DND-41 (cell line): ENCODE data around the gene NOP16.

Experiments
- ATAC-seq: fragments of 200-7000 bp; cut with Tn5 transposase; 3 replicates; pipeline ENCODE4 v1.9.1; 2021; ENCODE audit warnings: low read depth; ENCODE audit not compliant: insufficient read depth
- DNase-seq: peaks from one replicate; pipeline ENCODE4 v3.0.0-alpha.2; 2020
- H2AFZ ChIP-seq: 2 replicates; pipeline ENCODE4 v1.6.0; 2012; ENCODE audit warnings: low read depth, low read length
- H3K27ac ChIP-seq: 2 replicates; pipeline ENCODE4 v1.5.1; 2012; ENCODE audit warnings: low read length, inconsistent platforms
- H3K27me3 ChIP-seq: fragments of 200-600 bp; sonication (generic); 2 replicates; pipeline ENCODE4 v1.6.0; 2012; ENCODE audit warnings: low read length, mild to moderate bottlenecking, inconsistent platforms; ENCODE audit not compliant: insufficient read depth, poor library complexity
- H3K36me3 ChIP-seq: 2 replicates; pipeline ENCODE4 v1.5.1; 2012; ENCODE audit warnings: low read length, inconsistent platforms; ENCODE audit not compliant: insufficient read depth
- H3K4me1 ChIP-seq: 2 replicates; pipeline ENCODE4 v1.5.1; 2012; ENCODE audit warnings: mild to moderate bottlenecking, low read length; ENCODE audit not compliant: insufficient read depth
- H3K4me2 ChIP-seq: 2 replicates; pipeline ENCODE4 v1.6.0; 2012; ENCODE audit warnings: mild to moderate bottlenecking, moderate library complexity, low read length, inconsistent platforms; ENCODE audit not compliant: insufficient read depth
- H3K4me3 ChIP-seq, 2 experiments: fragments of 200-600 bp in 1 of 2; shearing (Covaris generic) in 1 of 2; 2 replicates each; pipeline ENCODE4 v1.5.1; 2012 to 2016; ENCODE audit warnings: inconsistent platforms in 2 of 2, low read length in 2 of 2, mild to moderate bottlenecking in 2 of 2, low read depth in 1 of 2, moderate library complexity in 1 of 2
- H3K79me2 ChIP-seq: 2 replicates; pipeline ENCODE4 v1.6.0; 2012; ENCODE audit warnings: low read length, inconsistent platforms; ENCODE audit not compliant: insufficient read depth
- H3K9ac ChIP-seq: 2 replicates; pipeline ENCODE4 v1.6.0; 2012; ENCODE audit warnings: low read depth, mild to moderate bottlenecking, inconsistent platforms, low read length, moderate library complexity
- H3K9me3 ChIP-seq: 2 replicates; pipeline ENCODE4 v1.5.1; 2012; ENCODE audit warnings: low read length, moderate library complexity, mild to moderate bottlenecking, inconsistent platforms; ENCODE audit not compliant: insufficient read depth, severe bottlenecking
- H4K20me1 ChIP-seq: 2 replicates; pipeline ENCODE4 v1.6.0; 2012; ENCODE audit warnings: low read length; ENCODE audit not compliant: insufficient read depth
- CTCF ChIP-seq: IDR thresholded peaks from 2 replicates; pipeline ENCODE4 v1.5.1; 2012; ENCODE audit warnings: borderline replicate concordance, low read length, moderate library complexity, mild to moderate bottlenecking; ENCODE audit not compliant: poor library complexity, severe bottlenecking; ENCODE audit errors: extremely low read depth
- EZH2 ChIP-seq: IDR thresholded peaks from 3 replicates; pipeline ENCODE4 v1.6.1; 2012; ENCODE audit warnings: borderline replicate concordance, low read depth, mild to moderate bottlenecking, moderate library complexity, low read length, inconsistent platforms; ENCODE audit not compliant: severe bottlenecking

Gene NOP16

GRCh38 chr5:176362233-176362490 is 26.2 kb downstream of the NOP16 start:
- ATAC-seq (no peak), DNase-seq (no peak)
- H3K4me3 ChIP-seq = peak overlapping the region; percentile 6 to 75; a peak in 3 of 4 replicates
- peaks cover 38% of the 10 kb centered on the region for H3K79me2 ChIP-seq
- peak overlapping the region; percentile 48 for H3K27ac ChIP-seq
- peak overlapping the region; percentile 82 for H3K4me2 ChIP-seq
- H2AFZ ChIP-seq = peak overlapping the region; percentile 89
- H3K27me3 ChIP-seq = no peaks in the 10 kb centered on the region
- peaks cover 28% of the 10 kb centered on the region for H3K4me1 ChIP-seq
- H3K9ac ChIP-seq = peak overlapping the region; percentile 90
- TF ChIP-seq CTCF (no peak), EZH2 (no peak)
- H4K20me1 ChIP-seq = peaks cover 11% of the 10 kb centered on the region; the same call in 1 of the 2 replicates
- peaks cover 22% of the 10 kb centered on the region for H3K36me3 ChIP-seq
- H3K9me3 ChIP-seq = no peaks in the 10 kb centered on the region

DNA sequence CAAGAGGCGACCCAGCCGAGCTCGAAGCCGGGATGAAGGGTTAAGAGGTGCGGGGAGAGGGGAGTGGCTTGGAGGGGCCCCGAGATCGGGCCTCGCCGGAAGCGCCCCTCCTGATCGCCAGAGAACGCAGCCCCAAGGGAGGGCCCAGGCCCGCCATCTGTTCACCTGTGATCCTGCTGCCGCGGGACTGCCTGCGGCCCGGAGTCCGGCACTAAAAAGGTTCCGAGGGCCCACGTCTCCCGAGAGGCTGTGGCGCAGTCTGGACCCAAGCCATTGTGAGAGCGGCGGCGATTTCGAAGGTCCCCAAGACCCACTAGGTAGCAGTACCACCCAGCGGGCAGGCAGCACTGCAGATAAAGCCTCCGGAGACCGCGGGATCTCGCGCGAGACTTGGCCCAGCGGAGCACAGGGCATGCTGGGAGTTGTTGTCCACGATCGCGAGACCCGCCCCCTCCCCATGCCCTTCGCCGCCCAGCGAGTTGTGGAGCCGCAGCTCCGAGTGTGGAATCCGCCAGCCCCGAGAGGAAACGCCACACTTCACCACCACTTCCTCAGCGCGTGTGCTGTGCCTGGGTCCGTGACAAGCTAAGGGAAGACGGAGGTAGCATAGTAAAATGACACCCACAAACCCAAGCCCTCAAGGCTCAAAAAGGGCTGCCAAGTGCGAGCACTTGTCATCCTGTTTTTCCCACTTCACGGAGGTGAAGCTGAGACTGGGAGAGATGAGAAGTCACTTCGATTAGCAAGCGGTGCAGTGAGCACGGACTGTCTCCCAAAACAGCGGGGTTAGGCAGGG is 26.8 kb downstream of the NOP16 start, which contains the start of gene KIAA1191:
Gene KIAA1191, minus strand, starts transcription at position 328 of the 796 bp plus-strand sequence. CDS start 2,256 bp downstream, outside the sequence.
- Histone ChIP-seq H3K9ac (peak within 1 kb of the TSS; percentile 90), H2AFZ (peak within 1 kb of the TSS; percentile 89), H3K27ac (peak within 1 kb of the TSS; percentile 80), H3K4me1 (peaks cover 28% of the 10 kb centered on the region), H3K4me3 (peak within 1 kb of the TSS; percentile 75 to 99), H3K27me3 (no peaks in the 10 kb centered on the region), H3K79me2 (peaks cover 43% of the 10 kb centered on the region), H3K36me3 (peaks cover 27% of the 10 kb centered on the region), H3K4me2 (peak within 1 kb of the TSS; percentile 82), H3K9me3 (no peaks in the 10 kb centered on the region), H4K20me1 (peaks cover 11% of the 10 kb centered on the region; the same call in 1 of the 2 replicates)
- DNase-seq (peak; percentile 95), ATAC-seq (peak; percentile 97)
- peak; percentile 57 for TF ChIP-seq CTCF
- no peak for TF ChIP-seq EZH2

DNA sequence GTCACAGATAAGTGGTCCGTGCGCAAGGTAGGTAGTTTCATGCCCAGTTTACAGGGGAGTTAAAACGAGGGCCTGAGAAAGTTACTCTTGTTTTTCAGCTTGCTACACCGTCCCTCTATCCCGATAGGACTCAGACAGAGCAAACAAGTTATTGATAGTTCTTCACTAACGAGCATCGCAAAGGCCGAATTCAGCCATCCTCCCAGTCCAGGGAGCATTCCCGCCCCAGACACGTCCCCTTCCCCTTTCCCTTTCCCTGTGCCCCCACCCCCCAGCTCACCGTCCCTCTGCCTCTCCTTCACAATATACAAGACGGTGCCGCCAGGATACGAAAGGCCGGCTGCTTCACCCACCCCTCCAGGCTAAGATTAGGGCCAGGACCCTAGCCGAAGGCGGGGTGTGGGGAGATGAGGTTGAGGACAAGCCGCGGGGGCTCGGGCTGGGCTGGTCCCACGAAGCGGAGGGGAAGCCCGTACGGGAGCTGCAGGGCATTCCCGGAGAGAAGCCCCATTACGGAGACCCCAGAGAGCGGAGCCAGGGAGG is 27.4 kb downstream of the NOP16 start:
- Histone ChIP-seq H3K4me3 (peak overlapping the region; percentile 75 to 99), H3K4me2 (peak overlapping the region; percentile 82), H3K79me2 (peaks cover 50% of the 10 kb centered on the region), H3K9ac (peak overlapping the region; percentile 90), H3K27me3 (no peaks in the 10 kb centered on the region), H4K20me1 (peaks cover 17% of the 10 kb centered on the region; the same call in 1 of the 2 replicates), H3K9me3 (no peaks in the 10 kb centered on the region), H3K27ac (peak overlapping the region; percentile 80), H2AFZ (peak overlapping the region; percentile 89), H3K36me3 (peaks cover 33% of the 10 kb centered on the region), H3K4me1 (peaks cover 28% of the 10 kb centered on the region)
- ATAC-seq = no peak; the same call in 2 of the 3 replicates
- no peak for DNase-seq
- no peak for TF ChIP-seq CTCF
- TF ChIP-seq EZH2 = no peak
